Hematopoietic multipotent progenitor cell treated with erythropoietin and hydrocortisone succinate and interleukin-3 and kit ligand, for 8 days (in vitro differentiated cells): ENCODE measurements around the gene UBE2D2.
"Not testable (repeated sequence)": the region's sequence is repeated elsewhere in the genome, so short reads cannot be mapped to it uniquely, and the experiment has no call there.

Experiments
- DNase-seq: peaks from one replicate; pipeline ENCODE4 v3.0.0-alpha.2; 2015

UBE2D2 gene

DNA sequence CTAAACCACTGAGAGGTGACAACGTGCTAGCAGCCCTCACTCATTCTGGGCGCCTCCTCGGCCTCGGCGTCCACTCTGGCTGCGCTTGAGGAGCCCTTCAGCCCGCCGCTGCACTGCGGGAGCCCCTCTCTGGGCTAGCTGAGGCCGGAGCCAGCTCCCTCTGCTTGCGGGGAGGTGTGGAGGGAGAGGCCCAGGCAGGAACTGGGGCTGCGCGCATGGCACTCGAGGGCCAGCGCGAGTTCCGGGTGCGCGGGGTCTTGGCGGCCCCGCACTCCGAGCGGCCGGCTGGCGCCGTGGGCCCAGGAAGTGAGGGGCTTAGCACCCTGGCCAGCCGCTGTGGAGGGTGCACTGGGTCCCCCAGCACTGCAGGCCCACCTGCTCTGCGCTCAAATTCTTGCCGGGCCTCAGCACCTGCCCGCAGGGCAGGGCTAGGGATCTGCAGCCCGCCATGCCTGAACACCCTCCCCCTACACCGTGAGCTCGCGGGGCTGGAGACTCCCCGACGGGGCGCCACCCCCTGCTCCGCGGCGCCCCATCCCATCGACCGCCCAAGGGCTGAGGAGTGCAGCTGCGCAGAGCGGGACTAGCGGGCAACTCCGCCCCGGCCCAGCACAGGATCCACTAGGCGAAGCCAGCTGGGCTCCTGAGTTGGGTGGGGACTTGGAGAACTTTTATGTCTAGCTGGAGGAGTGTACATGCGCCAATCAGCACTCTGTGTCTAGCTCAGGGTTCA, 11.8 kb upstream of the UBE2D2 start:
- DNase-seq = no peak

GRCh38 chr5:139550051-139550872, 10.9 kb upstream of the UBE2D2 start:
- not testable (repeated sequence) for DNase-seq

DNA sequence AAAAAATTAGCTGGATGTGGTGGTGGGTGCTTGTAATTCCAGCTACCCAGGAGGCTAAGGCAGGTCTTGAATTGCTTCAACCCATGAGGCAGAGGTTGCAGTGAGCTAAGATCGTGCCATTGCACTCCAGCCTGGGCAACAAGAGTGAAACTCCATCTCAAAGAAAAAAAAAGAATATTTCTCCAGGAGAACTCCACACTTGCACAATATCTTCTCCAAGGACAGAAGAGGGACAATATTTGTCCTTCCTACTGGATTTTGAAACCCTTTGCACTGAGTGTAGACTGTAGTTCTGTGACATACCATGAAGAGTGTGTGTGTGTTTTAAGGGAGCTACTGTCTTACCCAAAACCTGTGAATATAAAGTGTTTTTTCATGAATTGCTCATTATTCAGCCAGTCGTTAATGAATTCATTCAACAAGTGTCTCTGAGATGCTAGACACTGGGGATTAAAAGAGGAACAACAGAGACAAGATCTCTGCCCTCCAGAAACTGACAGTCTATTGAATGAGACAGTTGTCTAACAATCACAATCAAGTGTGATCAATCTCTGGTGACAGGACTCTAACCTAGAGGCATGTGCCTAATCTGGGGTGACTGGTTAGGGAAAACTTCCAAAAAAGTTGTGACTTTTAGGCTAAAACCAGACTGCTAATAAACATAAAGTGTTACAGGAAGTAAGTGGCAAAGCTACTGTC, 9.8 kb upstream of the UBE2D2 start:
- no peak for DNase-seq

- DNase-seq = no peak
Observed at GRCh38 chr5:139552893-139553575, 8.1 kb upstream of the UBE2D2 start.

- DNase-seq = no peak
Observed at GRCh38 chr5:139554264-139554663, 6.9 kb upstream of the UBE2D2 start.

GRCh38 chr5:139557811-139558210, 3.3 kb upstream of the UBE2D2 start:
- no peak for DNase-seq

DNA sequence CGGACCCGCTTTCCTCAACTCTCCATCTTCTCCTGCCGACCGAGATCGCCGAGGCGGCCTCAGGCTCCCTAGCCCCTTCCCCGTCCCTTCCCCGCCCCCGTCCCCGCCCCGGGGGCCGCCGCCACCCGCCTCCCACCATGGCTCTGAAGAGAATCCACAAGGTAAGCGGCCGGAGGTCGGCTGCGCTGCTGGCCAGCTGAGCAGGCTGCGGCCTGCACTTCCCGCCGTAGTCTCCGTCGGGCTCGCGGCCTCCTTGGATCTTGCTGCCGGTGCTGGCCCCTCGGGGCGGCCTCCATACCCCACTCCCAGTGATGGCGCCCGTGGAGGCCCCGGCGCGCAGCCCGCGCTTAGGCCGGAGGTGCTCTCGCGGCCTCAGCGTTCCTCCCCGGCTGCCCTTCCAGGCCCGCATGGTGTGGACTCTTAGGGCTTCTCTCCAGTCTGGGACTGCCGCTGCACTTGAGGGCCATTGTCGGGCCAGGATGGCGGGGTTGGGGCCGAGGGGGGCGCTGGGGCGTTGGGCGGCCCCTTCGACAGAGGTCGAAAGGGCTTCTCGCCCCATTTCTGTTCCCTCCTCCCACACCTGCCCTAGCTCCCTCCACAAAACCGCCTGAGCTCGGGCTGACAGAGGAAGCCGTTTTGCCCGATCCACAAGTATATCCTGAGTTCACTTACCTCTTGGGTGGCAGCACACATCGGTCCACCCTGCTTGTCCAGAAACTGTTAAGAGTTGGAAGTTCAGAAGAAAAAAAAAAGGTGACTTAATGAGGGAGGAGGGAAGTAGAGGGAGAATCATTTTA, 714 bp downstream of the UBE2D2 start:
- peak; percentile 55 for DNase-seq

DNA sequence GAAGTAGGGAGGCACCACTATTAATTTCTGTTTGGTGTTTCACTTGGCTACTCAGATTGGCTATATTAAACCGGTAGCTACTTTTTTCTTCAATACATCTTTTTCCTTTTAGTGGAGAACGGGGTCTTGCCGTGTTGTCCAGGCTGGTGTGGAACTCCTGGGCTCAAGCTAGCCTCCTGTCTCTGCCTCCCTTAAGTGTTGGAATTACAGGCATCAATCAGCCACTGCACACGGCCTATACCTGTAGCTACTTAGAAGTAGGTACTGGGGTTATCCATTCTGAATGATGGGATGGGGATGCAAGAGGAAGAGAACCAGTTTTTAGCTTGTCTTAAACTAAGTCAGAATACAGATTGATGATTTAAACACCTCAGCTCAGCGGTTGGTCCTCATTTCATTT, 1.7 kb downstream of the UBE2D2 start:
- no peak for DNase-seq

DNA sequence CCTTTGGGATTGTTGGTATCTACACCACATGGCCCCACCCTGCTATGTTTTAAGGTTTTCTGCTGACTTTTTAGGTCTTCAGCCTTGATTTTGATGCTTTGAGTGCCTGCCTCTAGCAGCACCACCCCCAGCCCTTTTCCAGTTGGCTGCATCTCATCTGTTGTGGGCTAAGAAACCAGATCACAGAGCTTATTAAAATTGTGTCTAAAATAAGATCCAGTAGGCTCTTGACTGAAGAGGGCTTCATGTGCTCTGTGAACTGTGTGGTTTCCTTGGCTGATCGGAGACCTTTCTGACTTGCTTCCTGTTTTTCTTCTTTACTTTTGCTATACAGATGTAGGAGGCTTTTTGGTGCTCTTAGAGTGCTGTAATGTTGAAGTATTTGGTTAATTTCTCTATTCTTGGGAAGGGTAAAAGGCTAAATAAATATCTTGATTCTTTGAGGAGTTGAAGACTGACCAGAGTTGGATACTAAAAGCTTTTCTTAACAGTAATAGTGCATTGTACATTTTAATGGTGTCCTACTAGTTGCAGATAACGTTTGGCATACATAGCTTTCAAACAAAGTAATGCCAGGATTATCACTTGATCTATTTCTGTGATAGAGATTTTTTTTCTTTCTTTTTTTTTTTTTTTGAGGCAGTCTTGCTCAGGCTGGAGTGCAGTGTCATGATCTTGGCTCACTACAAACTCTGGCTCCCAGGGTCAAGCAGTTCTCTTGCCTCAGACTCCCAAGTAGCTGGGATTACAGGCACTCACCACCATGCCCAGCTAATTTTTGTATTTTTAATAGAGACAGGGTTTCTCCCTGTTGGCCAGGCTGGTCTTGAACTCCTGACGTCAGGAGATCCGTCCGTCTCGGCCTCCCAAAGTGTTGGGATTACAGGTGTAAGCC, 4.5 kb downstream of the UBE2D2 start:
- peak; percentile 25 for DNase-seq

DNA sequence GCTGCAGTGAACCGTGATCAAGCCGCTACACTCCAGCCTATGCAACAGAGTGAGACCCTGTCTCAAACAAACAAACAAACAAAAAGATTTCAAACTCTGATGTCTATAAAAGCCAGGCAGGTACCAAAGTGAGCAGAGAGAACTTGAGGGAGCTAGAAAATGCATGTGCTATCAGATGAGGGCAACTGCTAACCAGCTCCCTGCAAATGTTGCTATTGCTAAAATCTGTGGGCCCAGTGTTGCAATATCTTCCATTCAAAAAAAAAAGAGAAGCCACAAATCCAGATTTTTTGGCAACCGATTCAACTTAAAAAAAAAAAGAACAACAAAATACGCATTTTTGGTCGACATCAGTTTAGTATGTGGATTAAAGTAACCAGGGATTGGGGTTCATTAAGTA, 5.5 kb downstream of the UBE2D2 start:
- DNase-seq = no peak

DNA sequence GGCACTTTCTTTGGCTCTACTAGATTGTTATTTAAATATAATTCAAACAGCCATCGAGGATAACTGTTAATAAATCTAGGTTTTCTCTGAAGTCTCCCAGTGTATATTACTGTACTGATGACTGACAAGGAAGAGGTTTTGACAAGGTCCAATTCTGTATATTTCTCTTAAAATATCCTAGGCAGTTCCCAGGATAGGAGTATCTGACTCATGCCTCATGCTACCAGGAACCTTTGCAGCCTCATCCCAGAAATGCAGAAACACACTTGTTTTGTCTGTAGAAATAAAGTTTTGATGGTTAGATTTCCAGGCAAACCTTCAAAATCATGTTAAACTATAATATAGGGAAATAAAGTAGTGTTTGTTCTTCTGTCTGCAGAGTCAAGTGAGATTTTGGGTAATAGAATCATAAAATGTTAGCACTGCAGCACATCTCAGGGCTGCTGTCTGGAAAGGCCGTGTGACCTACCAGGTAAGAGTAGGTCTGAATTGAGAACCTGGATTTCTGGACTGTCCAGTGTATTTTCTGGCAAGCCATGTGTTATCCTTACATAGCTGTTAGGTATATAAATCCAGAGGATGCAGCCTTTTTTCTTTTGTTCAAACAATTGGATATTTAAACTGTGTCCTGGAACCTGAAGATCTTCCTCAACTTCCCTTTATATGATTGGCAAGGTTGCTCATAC, 8.3 kb downstream of the UBE2D2 start:
- no peak for DNase-seq

DNA sequence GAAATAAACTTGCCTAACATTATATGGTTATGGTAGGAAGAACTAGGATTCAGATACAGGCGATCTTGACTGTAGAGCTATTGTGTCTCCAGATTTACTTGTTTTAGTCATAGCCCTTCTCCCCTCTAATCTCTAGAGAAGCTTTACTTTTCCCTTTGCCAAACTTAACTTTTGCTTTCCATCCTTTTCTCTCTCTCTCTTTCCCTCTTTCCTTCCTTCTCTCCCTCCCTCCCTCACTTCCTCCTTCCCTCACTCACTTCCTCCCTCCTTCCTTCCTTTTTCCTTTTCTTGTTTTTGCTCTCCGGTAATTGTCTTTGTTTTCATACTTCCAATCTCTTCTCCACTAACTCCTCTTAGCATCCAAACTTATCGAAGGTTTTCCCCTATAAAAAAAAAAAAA, 10.4 kb downstream of the UBE2D2 start:
- DNase-seq = no peak

- no peak for DNase-seq
Observed at GRCh38 chr5:139571966-139572365, 10.8 kb downstream of the UBE2D2 start.

GRCh38 chr5:139574641-139575312, 13.6 kb downstream of the UBE2D2 start:
- peak; percentile 58 for DNase-seq

DNA sequence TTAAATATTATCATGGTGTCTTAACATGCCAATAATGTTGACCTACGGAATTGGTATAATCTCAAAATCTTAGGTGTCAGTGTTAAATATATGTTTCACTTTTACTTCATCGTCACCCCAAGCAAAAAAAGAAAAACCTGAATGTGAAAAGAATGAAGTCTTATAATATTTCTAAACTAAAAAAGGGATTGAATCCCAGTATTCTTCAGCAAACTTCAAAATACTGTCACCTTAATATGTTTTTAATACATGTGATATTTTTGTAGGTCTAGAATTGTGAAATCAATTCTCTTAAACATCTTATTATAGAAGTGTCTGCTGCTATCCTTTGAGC, 14.1 kb downstream of the UBE2D2 start:
- DNase-seq = no peak

DNA sequence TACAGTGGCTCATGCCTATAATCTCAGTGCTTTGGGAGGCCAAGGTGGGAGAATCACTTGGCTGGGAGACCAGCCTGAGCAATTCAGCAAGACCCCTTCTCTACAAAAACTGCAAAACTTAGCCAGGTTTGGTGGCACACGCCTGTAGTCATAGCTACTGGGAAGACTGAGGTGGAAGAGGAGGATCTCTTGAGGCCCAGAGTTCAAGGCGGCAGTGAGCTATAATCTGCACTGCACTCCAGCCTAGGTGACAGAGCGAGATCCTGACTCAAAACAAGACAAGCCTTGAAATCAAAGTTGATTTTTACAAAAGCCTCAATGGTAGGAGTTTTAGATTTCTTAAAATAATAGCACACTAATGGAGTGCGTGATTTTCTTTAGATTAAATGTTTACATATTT, 14.6 kb downstream of the UBE2D2 start:
- no peak for DNase-seq

- no peak for DNase-seq
Observed at GRCh38 chr5:139577689-139578290, 16.7 kb downstream of the UBE2D2 start.

- no peak for DNase-seq
Observed at GRCh38 chr5:139578325-139578724, 17.2 kb downstream of the UBE2D2 start.

GRCh38 chr5:139582181-139582580, 21.0 kb downstream of the UBE2D2 start:
- DNase-seq = not testable (repeated sequence)

- DNase-seq = no peak
Observed at GRCh38 chr5:139584137-139584536, 23.0 kb downstream of the UBE2D2 start.
